ENCODE data around the gene TIGD3.
A peak's percentile ranks its signal among the peaks of the same experiment; 100 is the strongest.

Gene TIGD3

DNA sequence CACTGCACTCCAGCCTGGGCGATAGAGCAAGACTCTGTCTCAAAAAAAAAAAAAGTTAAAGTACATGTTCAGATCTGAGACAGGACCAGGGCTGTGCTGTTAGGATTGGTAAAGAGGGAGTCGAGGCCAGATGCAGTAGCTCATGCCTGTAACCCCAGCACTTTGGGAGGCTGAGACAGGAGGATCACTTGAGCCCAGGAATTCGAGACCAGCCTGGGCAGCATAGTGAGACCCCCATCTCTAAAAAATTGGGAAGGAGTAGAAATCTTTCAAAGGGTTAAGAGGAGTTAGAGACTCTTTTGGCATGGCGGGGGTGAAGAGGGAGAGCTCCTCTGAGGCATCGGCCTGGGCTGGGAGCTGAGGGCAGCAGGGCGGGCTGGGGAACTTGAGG is 16.1 kb downstream of the TIGD3 start:
- DNase-seq (ENCODE audit: low read depth) = no peak

DNA sequence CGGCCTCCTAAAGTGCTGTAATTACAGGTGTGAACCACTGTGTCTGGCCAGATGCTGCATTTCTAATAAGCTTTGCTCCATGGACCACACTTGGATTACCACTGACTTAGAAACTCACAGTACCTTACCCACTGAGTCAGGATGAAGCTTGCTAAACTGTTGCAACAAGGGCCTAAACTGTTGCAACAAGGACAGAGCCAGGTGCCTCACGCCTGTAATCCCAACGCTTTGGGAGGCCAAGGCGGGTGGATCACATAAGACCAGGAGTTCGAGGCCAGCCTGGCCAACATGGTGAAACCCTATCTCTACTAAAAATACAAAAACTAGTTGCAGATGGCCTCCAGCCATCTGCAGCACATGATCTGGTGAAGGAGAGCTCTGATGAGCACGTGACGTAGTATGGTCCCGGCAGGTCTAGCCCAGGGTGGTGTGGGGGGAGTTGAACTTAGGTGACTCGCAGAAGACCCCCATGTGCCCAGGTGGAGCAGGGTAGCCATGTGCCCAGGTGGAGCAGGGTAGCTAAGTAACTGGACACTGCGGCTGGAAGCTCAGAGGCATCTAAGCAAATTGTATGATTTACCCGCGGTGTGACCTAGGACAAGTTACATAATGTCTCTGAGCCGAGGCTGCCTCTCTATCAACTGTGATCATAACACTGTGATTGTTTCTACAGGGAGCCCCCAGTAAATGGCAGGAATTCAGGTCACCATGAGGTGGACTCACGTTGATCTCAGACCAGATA is 19.5 kb downstream of the TIGD3 start:
- DNase-seq (ENCODE audit: low read depth) = no peak

DNA sequence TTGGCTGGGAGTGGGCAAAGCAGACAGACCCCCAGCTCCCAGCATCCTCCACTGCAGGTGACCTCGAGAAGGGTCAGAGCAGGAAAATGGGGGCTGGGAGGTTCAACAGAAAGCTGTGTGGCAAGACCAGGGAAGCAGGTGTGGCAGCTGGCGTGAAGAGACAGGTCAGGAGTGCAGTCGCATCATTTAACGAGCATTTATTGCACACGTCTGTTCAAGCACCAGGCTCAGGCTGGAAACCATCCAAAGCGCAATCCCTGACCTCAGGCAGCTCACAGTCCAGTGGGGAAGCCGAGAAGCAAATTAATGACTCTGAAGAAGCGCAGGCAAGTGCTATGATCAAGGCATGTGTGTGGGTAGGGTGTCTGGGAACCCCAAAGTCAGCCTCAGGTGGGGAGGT is 20.5 kb downstream of the TIGD3 start:
- DNase-seq (ENCODE audit: low read depth) = no peak

GRCh38 chr11:65376138-65376713 is 21.7 kb downstream of the TIGD3 start:
- no peak for DNase-seq (ENCODE audit: low read depth)

GRCh38 chr11:65377036-65377435 is 22.5 kb downstream of the TIGD3 start:
- DNase-seq (ENCODE audit: low read depth) = no peak

DNA sequence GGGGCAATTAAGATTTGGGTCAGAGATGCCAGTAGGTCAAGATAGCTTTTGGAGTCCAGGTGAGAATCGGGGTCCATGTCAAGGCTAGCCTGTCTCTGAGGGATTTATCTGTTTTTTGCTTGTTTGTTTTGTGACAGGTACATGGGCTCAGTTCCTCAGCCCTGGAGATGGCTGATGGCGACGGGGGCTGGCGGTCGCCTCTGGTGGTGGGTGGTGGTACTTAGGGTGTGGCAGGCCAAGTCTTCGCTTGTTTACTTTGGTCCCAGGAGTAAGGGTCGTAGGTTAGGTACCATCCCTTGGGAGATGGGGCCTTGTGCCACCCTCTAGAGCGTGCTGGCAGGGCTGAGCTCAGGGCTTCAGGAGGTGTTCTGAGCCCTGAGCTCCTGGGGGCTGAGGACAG is 23.2 kb downstream of the TIGD3 start:
- no peak for DNase-seq (ENCODE audit: low read depth)

DNA sequence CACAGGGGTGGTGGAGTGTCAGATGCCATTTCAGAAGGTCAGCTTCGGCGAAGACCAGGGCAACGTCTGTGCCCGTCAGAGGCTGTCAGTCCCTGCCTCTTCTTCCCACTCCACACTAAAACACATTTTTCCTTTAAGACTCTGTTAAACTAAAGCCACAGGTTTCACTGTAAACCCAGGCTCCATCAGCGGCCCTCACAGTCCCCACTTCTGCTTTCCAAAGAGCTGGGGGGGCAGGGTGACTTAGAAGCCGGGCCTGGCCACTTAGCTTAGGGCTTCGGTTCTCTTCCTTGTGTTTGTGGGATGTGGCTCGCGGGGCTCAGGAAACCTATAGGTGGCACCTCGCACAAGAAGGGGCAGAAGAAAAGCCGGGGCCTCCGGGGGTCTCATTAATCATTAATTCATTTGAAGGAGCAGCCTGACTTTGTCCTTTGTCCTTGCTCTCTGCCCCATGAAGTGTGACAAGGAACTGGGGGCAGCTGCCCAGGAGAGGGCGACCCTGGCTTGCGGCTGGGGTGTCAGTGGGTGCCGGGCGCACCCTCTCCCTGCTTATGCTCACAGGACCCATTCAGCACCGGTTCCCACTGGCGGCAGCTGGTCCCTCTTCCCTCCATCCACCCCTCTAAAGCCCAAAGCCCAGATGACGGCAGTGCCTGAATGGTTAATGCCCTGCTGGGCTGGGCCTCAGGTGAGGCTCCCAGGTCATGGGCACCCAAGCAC is 23.8 kb downstream of the TIGD3 start:
- DNase-seq (ENCODE audit: low read depth) = no peak

- DNase-seq (ENCODE audit: low read depth) = no peak
Observed at GRCh38 chr11:65378928-65379638, 24.5 kb downstream of the TIGD3 start.

GRCh38 chr11:65379698-65380459 is 25.3 kb downstream of the TIGD3 start:
- no peak for DNase-seq (ENCODE audit: low read depth)

GRCh38 chr11:65380460-65381119 is 26.0 kb downstream of the TIGD3 start:
- no peak for DNase-seq (ENCODE audit: low read depth)

GRCh38 chr11:65381716-65382032 is 27.1 kb downstream of the TIGD3 start:
- no peak for DNase-seq (ENCODE audit: low read depth)

DNA sequence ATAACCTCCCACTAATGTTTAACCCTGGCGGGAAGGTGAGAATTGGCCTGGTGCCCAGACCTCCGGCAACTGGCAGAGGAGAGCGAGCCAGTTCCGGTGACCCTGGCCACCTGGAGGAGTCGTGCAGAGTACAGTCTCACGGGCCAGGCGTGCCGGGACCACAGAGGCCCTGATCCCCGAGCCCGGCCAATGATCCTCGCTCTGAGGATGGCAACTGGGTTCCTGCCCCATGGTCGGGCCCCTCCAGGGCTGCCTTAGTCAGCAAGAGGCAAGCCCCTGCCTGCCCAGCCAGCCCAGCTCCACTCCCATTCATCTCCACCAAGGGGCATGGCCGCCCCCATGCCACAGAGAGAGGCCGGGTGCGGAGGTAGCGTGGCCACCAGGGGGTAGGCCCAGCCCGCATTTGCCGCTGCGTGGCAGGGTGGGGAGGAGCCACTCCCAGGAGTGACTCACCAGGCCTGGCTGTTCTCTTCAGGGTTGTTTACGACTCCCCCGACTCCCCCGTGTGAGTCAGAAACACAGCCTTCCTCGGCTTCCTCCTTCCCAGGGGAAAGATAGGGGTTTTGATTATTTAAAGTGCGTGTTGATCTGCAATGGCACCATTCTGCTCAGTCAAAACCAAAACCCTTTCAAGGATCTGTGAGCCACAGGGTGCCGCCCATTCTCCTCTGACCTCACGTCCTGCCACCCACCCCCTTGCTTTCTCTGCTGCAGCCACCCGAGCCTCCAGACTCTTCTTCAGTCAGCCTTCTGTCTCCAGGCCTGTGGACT is 27.7 kb downstream of the TIGD3 start, which contains the start of gene SLC25A45:
Gene SLC25A45, minus strand, starts transcription at position 614 of the 771 bp plus-strand sequence. CDS start 695 bp downstream, outside the sequence.
- DNase-seq (ENCODE audit: low read depth) = peak; percentile 96

DNA sequence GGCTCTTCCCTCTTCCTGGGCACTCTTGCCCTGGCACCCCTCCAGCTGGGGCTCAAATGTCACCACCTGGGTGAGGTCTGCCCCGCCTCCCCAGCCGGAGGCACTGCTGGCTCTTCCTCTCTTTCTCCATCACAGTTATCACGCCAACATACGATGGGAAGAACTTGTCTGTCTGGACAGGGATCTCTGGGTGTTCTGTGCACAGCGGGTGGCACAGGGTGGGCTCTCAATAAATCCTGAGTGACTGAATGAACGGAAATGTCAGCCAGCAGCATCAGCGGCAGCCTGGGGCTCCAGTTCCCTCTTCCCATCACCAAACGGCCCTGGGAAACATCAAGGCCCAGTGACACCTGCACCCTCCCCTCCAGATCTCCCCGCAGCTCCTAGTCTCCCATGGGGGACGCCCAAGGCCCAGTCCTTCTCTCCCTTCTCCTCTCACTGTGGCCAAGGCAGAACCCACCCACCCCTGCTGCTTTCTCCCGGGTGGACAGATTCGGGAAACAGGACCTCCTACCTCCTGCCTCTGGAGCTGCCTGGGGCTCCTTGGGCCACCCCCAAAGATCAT is 28.3 kb downstream of the TIGD3 start:
- no peak for DNase-seq (ENCODE audit: low read depth)

- DNase-seq (ENCODE audit: low read depth) = no peak
Observed at GRCh38 chr11:65383778-65384177, 29.2 kb downstream of the TIGD3 start.

- no peak for DNase-seq (ENCODE audit: low read depth)
Observed at GRCh38 chr11:65384301-65384889, 29.8 kb downstream of the TIGD3 start.

DNA sequence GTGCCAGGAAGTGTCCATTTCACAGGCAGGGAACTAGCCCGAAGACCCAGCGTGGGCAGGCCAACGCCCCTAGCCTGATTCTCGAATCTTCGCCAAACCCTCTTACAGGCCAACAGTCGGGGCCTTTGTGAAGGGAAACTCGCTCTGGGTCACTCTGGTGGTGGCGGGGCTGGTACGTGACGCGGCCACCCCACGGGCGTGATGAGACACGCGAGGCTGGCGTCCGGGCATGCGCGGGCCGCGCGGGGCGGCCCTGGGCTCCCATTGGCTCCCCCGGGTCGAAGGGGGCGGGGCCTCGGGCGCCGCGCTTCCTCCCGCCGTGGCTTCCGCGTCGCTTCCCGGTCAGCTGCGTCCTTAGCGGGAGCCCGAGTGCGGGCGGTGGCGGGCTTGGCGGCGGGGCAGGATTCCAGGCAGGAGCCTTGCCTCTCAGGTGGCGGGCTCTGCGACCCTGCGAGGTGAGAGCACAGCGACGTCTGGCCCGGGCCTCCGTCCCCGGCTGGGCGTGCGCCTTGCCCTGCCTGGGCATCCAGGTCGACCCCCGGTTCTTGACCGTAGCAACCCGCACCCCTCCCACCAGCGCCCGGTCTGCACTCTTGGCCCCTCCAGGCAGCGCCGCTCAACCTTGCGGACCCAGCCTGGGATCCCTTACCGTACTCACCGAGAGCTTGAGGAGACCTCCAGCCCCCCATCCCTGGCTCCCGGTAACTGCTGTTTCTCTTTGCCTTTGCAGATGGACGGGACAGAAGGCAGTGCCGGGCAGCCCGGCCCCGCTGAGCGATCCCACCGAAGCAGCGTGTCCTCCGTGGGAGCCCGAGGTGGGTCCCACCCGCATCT is 32.0 kb downstream of the TIGD3 start, which contains the start of gene FRMD8:
Gene FRMD8, plus strand, starts transcription at position 331 of the 834 bp plus-strand sequence. Its CDS starts 400 bp downstream, at position 731.
- peak; percentile 40 for DNase-seq (ENCODE audit: low read depth)

DNA sequence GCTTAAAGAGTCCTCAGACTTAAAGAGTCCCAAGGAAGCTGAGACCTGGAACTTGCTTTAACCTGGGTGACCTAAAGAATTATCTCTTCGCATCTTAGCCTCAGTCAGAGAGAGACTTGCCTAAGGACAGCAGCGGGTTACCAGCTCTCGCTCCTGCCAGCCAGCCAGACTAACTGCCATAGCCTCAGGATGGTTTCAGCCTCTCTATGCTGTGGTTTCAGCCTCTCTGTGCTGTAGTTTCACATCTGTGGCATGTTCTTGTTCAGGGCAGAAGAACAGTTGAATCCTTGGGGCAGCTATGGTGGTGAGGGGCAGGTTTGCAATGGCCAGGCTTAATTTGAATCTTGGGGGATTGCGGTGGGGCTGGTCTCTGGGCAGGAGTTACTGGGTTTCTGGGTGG is 34.2 kb downstream of the TIGD3 start:
- no peak for DNase-seq (ENCODE audit: low read depth)

DNA sequence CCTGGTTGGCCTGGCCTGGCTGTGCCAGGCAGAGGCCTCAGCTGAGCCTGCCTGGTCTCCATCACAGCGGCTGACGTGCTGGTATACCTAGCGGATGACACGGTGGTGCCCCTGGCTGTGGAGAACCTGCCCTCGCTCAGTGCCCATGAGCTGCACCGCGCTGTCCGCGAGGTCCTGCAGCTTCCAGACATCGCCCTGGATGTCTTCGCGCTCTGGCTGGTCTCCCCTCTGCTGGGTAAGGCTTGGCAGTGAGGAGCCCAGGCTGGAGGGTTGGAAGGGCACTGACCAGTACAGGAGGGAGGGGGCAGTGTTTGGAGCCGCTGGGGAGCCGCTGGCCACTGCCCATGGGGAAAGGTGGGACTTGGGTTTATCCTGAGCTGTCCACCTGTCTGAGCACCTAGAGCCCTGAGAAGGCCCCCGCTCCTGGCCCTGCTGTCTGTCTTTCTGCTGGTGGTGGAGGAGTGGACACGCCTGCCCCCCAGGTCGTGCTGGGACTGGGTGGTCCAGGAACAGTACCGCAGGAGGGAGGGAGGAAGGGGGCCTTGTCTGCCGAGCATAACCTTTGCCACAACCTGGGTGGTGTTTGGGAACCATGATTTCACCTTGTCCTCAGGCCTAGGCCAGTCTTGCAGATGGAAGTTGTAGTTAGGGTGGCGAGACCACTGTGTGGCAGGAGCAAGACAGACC is 34.9 kb downstream of the TIGD3 start:
- DNase-seq (ENCODE audit: low read depth) = no peak
